ENCODE results near the gene TAS2R13.

Gene TAS2R13

DNA sequence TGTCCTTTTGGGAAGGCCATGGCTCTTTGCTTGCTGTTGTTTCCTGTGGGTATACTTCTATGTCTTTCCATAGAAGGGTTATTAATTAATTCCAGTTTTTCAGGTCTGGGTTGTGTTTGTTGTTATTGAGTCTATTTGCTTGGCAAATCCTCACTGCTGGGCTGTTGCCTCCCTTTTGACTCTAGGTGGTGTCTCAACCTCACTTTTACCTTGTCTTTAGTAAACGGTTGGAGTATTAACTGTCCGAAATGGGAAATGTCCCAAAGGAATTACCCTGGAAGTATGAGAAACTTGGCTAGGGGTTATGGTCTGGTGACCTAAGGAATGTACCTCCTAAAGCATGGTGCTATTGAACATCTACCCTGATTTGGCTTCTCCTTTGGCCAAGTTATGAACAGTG lies 42.0 kb downstream of the TAS2R13 start:
- no peaks in the 10 kb centered on the region for H3K4me1 ChIP-seq (ENCODE audit: control insufficient read depth, low read depth, low read length)
- H3K9me3 ChIP-seq (ENCODE audit: control insufficient read depth, low read depth, low read length) = no peaks in the 10 kb centered on the region
- no peak overlapping the region for H3K27ac ChIP-seq (ENCODE audit: low read length)
- H3K9ac ChIP-seq (ENCODE audit: low read length) = no peak overlapping the region
- H3K36me3 ChIP-seq (ENCODE audit: control insufficient read depth, low read depth, low read length) = no peaks in the 10 kb centered on the region
- no peak overlapping the region for H3K4me3 ChIP-seq (ENCODE audit: low read length)
- no peaks in the 10 kb centered on the region for H3K27me3 ChIP-seq (ENCODE audit: control insufficient read depth, insufficient read depth, low read length)

DNA sequence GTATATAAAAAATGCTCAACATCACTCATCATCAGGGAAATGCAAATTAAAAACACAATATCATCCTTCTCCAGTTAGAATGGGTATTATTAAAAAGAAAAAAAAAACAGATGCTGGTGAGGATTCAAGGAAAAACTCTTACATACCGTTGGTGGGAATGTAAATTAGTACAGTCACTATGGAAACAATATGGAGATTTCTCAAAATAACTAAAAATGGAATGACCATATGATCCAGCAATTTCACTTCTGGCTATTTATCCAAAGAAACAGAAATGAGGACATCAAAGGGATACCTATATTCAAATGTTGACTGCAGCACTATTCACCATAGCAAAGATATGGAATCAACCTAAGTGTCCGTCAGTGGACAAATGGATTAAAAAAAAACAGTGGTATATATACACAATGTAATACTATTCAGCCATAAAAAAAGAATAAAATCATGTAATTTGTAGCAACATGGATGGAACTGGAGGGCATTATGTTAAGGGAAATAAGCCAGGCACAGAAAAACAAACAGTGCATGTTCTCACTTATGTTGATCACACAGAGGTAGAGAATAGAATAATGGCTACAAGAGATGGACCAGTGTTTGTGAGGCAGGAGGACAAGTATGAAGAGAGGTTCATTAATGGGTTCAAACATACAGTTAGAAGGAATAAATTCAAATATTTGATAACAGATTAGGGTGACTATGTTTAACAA lies 45.7 kb downstream of the TAS2R13 start:
- H3K4me3 ChIP-seq (ENCODE audit: low read length) = no peak overlapping the region
- no peak overlapping the region for H3K9ac ChIP-seq (ENCODE audit: low read length)
- no peaks in the 10 kb centered on the region for H3K4me1 ChIP-seq (ENCODE audit: control insufficient read depth, low read depth, low read length)
- H3K36me3 ChIP-seq (ENCODE audit: control insufficient read depth, low read depth, low read length) = no peaks in the 10 kb centered on the region
- no peaks in the 10 kb centered on the region for H3K27me3 ChIP-seq (ENCODE audit: control insufficient read depth, insufficient read depth, low read length)
- H3K27ac ChIP-seq (ENCODE audit: low read length) = no peak overlapping the region
- H3K9me3 ChIP-seq (ENCODE audit: control insufficient read depth, low read depth, low read length) = no peaks in the 10 kb centered on the region

DNA sequence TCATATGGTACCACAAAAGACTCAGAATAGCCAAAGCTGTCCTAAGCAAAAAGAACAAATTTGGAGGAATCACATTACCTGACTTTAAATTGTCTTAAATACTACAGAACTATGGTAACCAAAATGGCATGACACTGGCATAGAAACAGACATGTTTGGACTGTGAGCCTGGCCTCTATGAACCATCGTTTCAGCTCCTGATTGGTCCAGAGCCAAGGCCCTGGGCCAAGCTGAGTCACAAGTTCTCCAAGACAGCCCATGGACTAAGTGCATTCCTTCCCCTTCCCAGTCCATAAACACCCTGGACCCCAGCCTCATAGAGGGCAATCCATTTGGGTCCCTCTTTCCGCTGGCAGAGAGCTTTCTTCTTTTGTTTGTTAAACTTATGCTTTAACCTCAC lies 48.0 kb downstream of the TAS2R13 start:
- no peak overlapping the region for H3K4me3 ChIP-seq (ENCODE audit: low read length)
- no peak overlapping the region for H3K9ac ChIP-seq (ENCODE audit: low read length)
- no peak overlapping the region for H3K27ac ChIP-seq (ENCODE audit: low read length)
- peaks cover 11% of the 10 kb centered on the region for H3K9me3 ChIP-seq (ENCODE audit: control insufficient read depth, low read depth, low read length)
- no peaks in the 10 kb centered on the region for H3K36me3 ChIP-seq (ENCODE audit: control insufficient read depth, low read depth, low read length)
- H3K4me1 ChIP-seq (ENCODE audit: control insufficient read depth, low read depth, low read length) = no peaks in the 10 kb centered on the region
- H3K27me3 ChIP-seq (ENCODE audit: control insufficient read depth, insufficient read depth, low read length) = no peaks in the 10 kb centered on the region
